HepG2 (cell line): ENCODE measurements around the gene LDB2.

ENCODE experiments used
- CTCF ChIP-seq: sonication (generic); formaldehyde crosslinking; IDR thresholded peaks from 2 replicates; pipeline ENCODE4 v1.5.0; 2020; ENCODE audit warnings: mild to moderate bottlenecking, missing genetic modification reagents, moderate library complexity
- HIVEP1 ChIP-seq: sonication (generic); formaldehyde crosslinking; IDR thresholded peaks from 2 replicates; pipeline ENCODE4 v1.4.0; 2020; ENCODE audit warnings: mild to moderate bottlenecking, missing genetic modification reagents
- NFKB2 ChIP-seq: sonication (generic); formaldehyde crosslinking; IDR thresholded peaks from 2 replicates; pipeline ENCODE4 v1.4.0; 2020; ENCODE audit warnings: missing genetic modification reagents, borderline replicate concordance

GRCh38 chr4:16524911-16525554, 373.4 kb downstream of the LDB2 start:
- TF ChIP-seq HIVEP1 (CRISPR knock-in tag) (no peak), CTCF (CRISPR knock-in tag) (no peak), NFKB2 (CRISPR knock-in tag) (no peak)
